Endothelial cell of umbilical vein (primary cell): ENCODE data around the gene OR1E2. TPM values are rescaled to one million over a fixed set of nuclear protein-coding genes. Genes with fewer than 3 reads are reported as not detected.

ENCODE experiments used
- BruUV-seq: library from RNA; stranded (reverse); fragments of 400-500 nt; replicated peaks from 2 replicates; lab custom pipeline; 2021; lab: Mats Ljungman, UMichigan
- CTCF ChIA-PET: fragments of 300-600, 350-600 bp; sonication (Branson Sonifier 250); formaldehyde crosslinking; loops from one replicate; lab custom pipeline; 2021; ENCODE audit warnings: antibody characterized with exemption, inconsistent platforms; lab: Charles Lee
- POLR2A ChIA-PET: fragments of 300-600, 350-600 bp; sonication (Branson Sonifier 250); formaldehyde crosslinking; loops from one replicate; lab custom pipeline; 2021; ENCODE audit warnings: antibody characterized with exemption, inconsistent platforms; lab: Charles Lee
- DNase-seq: peaks from one replicate; pipeline ENCODE4 v3.0.0-alpha.2; 2011; ENCODE audit warnings: low read depth, low spot score
- FAIRE-seq: peaks from 2 replicates; lab custom pipeline; 2011; peaks lifted over from hg19 to GRCh38; lab: Jason Lieb, UNC
- H2AFZ ChIP-seq: 2 replicates; pipeline ENCODE4 v1.6.0; 2012; ENCODE audit warnings: low read depth, low read length, control low read depth, inconsistent platforms
- H3K27ac ChIP-seq: 2 replicates; pipeline ENCODE4 v1.5.1; 2011; ENCODE audit warnings: low read depth, mild to moderate bottlenecking, control low read depth, low read length, moderate library complexity; ENCODE audit not compliant: insufficient read depth
- H3K27me3 ChIP-seq, 2 experiments: 2 replicates each; pipeline versions ENCODE4 v1.6.0 to v1.6.1; 2011; ENCODE audit warnings: low read length in 2 of 2, mixed read lengths in 1 of 2; ENCODE audit not compliant: control insufficient read depth in 2 of 2, insufficient read depth in 2 of 2
- H3K36me3 ChIP-seq, 2 experiments: 2 replicates in 1 of 2; 3 replicates in 1 of 2; pipeline ENCODE4 v1.5.1; 2011; ENCODE audit warnings: low read length in 2 of 2, mild to moderate bottlenecking in 1 of 2, moderate library complexity in 1 of 2; ENCODE audit not compliant: control insufficient read depth in 2 of 2, insufficient read depth in 2 of 2; ENCODE audit errors: extremely low read depth in 1 of 2
- H3K4me1 ChIP-seq: 3 replicates; pipeline ENCODE4 v1.5.1; 2011; ENCODE audit warnings: mild to moderate bottlenecking, low read length; ENCODE audit not compliant: control insufficient read depth, insufficient read depth; ENCODE audit errors: extremely low read depth
- H3K4me2 ChIP-seq: 2 replicates; pipeline ENCODE4 v1.6.1; 2011; ENCODE audit warnings: low read length, control low read depth, mixed read lengths; ENCODE audit not compliant: insufficient read depth
- H3K4me3 ChIP-seq, 3 experiments: fragments of 200-600 bp in 1 of 3; sonication (generic), shearing (Covaris generic) in 1 of 3; replicated peaks in 1 of 3; 2 replicates each; pipeline ENCODE4 v1.5.1; 2011 to 2016; ENCODE audit warnings: control low read depth in 3 of 3, low read length in 3 of 3, mild to moderate bottlenecking in 2 of 3, inconsistent platforms in 1 of 3, low read depth in 1 of 3, moderate library complexity in 1 of 3; ENCODE audit not compliant: insufficient read depth in 1 of 3
- H3K79me2 ChIP-seq: 2 replicates; pipeline ENCODE4 v1.6.0; 2012; ENCODE audit warnings: low read length, inconsistent platforms; ENCODE audit not compliant: control insufficient read depth, insufficient read depth
- H3K9ac ChIP-seq: replicated peaks from 2 replicates; pipeline ENCODE3; 2011; ENCODE audit warnings: low read length, control low read depth; ENCODE audit not compliant: insufficient read depth; ENCODE audit errors: extremely low read depth
- H3K9me1 ChIP-seq: replicated peaks from 3 replicates; pipeline ENCODE4 v1.6.0; 2011; ENCODE audit warnings: mild to moderate bottlenecking, low read length; ENCODE audit not compliant: control insufficient read depth, insufficient read depth; ENCODE audit errors: extremely low read depth
- H3K9me3 ChIP-seq: replicated peaks from 2 replicates; pipeline ENCODE4 v1.5.1; 2012; ENCODE audit warnings: low read length, inconsistent platforms; ENCODE audit not compliant: control insufficient read depth, insufficient read depth
- H4K20me1 ChIP-seq: replicated peaks from 2 replicates; pipeline ENCODE3; 2011; ENCODE audit warnings: mild to moderate bottlenecking, low read length; ENCODE audit not compliant: control insufficient read depth, insufficient read depth; ENCODE audit errors: extremely low read depth
- EZH2 ChIP-seq: IDR thresholded peaks from 2 replicates; pipeline ENCODE4 v1.6.1; 2012; ENCODE audit warnings: borderline replicate concordance, low read depth, mild to moderate bottlenecking, moderate library complexity, low read length, inconsistent platforms; ENCODE audit not compliant: severe bottlenecking
- FOS ChIP-seq: IDR thresholded peaks from 2 replicates; pipeline ENCODE4 v1.6.1; 2011; ENCODE audit warnings: mild to moderate bottlenecking, low read length, moderate library complexity, borderline replicate concordance; ENCODE audit not compliant: insufficient read depth
- GATA2 ChIP-seq: IDR thresholded peaks from 2 replicates; pipeline ENCODE4 v1.7.0; 2011; ENCODE audit warnings: low read depth, mild to moderate bottlenecking, moderate library complexity, mixed read lengths, low read length; ENCODE audit not compliant: insufficient read length, insufficient read depth
- JUN ChIP-seq: IDR thresholded peaks from 2 replicates; pipeline ENCODE4 v1.6.1; 2011; ENCODE audit warnings: borderline replicate concordance, low read depth; ENCODE audit not compliant: insufficient read length, insufficient read depth
- MYC ChIP-seq: IDR thresholded peaks from one replicate; pipeline ENCODE4 v1.6.1; 2011; ENCODE audit warnings: mild to moderate bottlenecking, low read depth, low read length
- POLR2A ChIP-seq: IDR thresholded peaks from 2 replicates; pipeline ENCODE4 v1.6.1; 2012; ENCODE audit warnings: low read depth, mild to moderate bottlenecking, control low read depth, low read length
- POLR2AphosphoS5 ChIP-seq: IDR thresholded peaks from 2 replicates; pipeline ENCODE4 v1.6.1; 2012; ENCODE audit warnings: low read depth, mild to moderate bottlenecking, control low read depth, low read length, moderate library complexity; ENCODE audit not compliant: insufficient read depth
- dilution Hi-C: fragments of 300-500 bp; cut with MboI; formaldehyde crosslinking; loops from one replicate; pipeline ENCODE4 v1.15.0; 2019; ENCODE audit warnings: low sequenced_read_pairs; ENCODE audit not compliant: extremely low pct_ligation_motif_present
- intact Hi-C: fragments of 100-400 bp; cut with micrococcal nuclease; formaldehyde crosslinking; loops from one replicate; pipeline ENCODE4 v1.10.0; 2022
- polyA plus RNA-seq, 4 experiments: library from polyadenylated mRNA; depleted of rRNA in 3 of 4; stranded (reverse) in 3 of 4; unstranded in 1 of 4; fragments of >200 nt; gene quantifications; 2 replicates each; pipeline versions ENCODE4 v1.2.1 to v1.2.3, GENCODE V29; 2011 to 2012; ENCODE audit warnings: missing spikeins in 1 of 4
- total RNA-seq: library from RNA; stranded (reverse); gene quantifications from 2 replicates; pipeline ENCODE4 v1.2.3, GENCODE V29; 2021
- TF ChIP-seq, protein P1 (sequence below): IDR thresholded peaks from 2 replicates; pipeline ENCODE4 v1.6.1; 2011; ENCODE audit not compliant: insufficient read depth, insufficient read length
- TF ChIP-seq, protein P2 (sequence below), 2 donors: IDR thresholded peaks; 1 replicate in 1 of 2; 2 replicates in 1 of 2; pipeline ENCODE4 v1.5.1; 2011; ENCODE audit warnings: low read length in 2 of 2, mild to moderate bottlenecking in 2 of 2, moderate library complexity in 2 of 2, control low read depth in 1 of 2, inconsistent platforms in 1 of 2, low read depth in 1 of 2; ENCODE audit not compliant: insufficient read depth in 1 of 2; ENCODE audit errors: extremely low read depth in 1 of 2

The OR1E2 gene
- total and polyA plus RNA-seq, 2 donors (not counting 3 experiments of a cell fraction or from before 2014, with no cell fraction given) = not detected

DNA sequence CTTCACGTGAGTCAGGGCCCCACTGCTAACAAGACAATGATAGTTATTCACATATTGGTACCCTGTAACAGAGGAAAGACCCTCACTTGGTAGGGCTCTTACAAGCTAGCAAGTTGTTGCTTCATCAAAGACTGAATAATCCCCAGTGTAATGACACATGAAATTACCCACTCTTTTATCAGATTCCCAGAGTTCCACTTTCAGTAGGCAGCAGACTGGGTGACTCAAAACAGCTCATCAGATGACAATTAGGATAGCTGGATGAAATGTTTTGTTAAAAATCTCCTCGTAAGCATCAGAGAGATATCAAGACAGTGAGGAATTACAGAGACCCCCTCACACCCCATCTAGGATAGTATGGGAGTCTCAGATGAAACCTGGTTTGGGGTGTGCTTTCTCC, 6.8 kb upstream of the OR1E2 start:
- no TSS peak for BruUV-seq
- H3K4me3 ChIP-seq = no peak overlapping the region
- H3K36me3 ChIP-seq = no peaks in the 10 kb centered on the region
- FAIRE-seq (no peak), DNase-seq (no peak)
- no peaks in the 10 kb centered on the region for H3K9me1 ChIP-seq
- no peaks in the 10 kb centered on the region for H3K4me1 ChIP-seq
- intact Hi-C loops (no loop called here), dilution Hi-C loops (no loop called here)
- CTCF ChIA-PET = no interaction called here
- H4K20me1 ChIP-seq = no peaks in the 10 kb centered on the region
- H3K27me3 ChIP-seq = no peaks in the 10 kb centered on the region
- H3K79me2 ChIP-seq = no peaks in the 10 kb centered on the region
- no peak overlapping the region for H3K4me2 ChIP-seq
- H3K9me3 ChIP-seq = peaks cover 2% of the 10 kb centered on the region
- TF ChIP-seq POLR2AphosphoS5 (no peak), MYC (no peak), FOS (no peak), GATA2 (no peak), POLR2A (no peak), EZH2 (no peak), JUN (no peak)
- TF ChIP-seq, protein P1, sequence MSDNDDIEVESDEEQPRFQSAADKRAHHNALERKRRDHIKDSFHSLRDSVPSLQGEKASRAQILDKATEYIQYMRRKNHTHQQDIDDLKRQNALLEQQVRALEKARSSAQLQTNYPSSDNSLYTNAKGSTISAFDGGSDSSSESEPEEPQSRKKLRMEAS = no peak
- TF ChIP-seq, protein P2, sequence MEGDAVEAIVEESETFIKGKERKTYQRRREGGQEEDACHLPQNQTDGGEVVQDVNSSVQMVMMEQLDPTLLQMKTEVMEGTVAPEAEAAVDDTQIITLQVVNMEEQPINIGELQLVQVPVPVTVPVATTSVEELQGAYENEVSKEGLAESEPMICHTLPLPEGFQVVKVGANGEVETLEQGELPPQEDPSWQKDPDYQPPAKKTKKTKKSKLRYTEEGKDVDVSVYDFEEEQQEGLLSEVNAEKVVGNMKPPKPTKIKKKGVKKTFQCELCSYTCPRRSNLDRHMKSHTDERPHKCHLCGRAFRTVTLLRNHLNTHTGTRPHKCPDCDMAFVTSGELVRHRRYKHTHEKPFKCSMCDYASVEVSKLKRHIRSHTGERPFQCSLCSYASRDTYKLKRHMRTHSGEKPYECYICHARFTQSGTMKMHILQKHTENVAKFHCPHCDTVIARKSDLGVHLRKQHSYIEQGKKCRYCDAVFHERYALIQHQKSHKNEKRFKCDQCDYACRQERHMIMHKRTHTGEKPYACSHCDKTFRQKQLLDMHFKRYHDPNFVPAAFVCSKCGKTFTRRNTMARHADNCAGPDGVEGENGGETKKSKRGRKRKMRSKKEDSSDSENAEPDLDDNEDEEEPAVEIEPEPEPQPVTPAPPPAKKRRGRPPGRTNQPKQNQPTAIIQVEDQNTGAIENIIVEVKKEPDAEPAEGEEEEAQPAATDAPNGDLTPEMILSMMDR (IDR thresholded peaks at IDR 0.05; ENCODE audit: extremely low read depth in 1 of 2, insufficient read depth in 1 of 2, low read depth in 1 of 2, low read length in 2 of 2) = no peak
- POLR2A ChIA-PET = no interaction called here
- no peak overlapping the region for H3K27ac ChIP-seq
- H3K9ac ChIP-seq = no peak overlapping the region
- H2AFZ ChIP-seq = no peak overlapping the region
